Measurements from ENCODE around the gene DUOX2. TPM values are rescaled to one million over a fixed set of nuclear protein-coding genes. Genes with fewer than 3 reads are reported as not detected.

DUOX2 gene
- total RNA-seq, 1 donor from 2014 or later = not detected

- no peak for TF ChIP-seq EZH2phosphoT487 (IDR thresholded peaks at IDR 0.05)
- TF ChIP-seq, protein P1, sequence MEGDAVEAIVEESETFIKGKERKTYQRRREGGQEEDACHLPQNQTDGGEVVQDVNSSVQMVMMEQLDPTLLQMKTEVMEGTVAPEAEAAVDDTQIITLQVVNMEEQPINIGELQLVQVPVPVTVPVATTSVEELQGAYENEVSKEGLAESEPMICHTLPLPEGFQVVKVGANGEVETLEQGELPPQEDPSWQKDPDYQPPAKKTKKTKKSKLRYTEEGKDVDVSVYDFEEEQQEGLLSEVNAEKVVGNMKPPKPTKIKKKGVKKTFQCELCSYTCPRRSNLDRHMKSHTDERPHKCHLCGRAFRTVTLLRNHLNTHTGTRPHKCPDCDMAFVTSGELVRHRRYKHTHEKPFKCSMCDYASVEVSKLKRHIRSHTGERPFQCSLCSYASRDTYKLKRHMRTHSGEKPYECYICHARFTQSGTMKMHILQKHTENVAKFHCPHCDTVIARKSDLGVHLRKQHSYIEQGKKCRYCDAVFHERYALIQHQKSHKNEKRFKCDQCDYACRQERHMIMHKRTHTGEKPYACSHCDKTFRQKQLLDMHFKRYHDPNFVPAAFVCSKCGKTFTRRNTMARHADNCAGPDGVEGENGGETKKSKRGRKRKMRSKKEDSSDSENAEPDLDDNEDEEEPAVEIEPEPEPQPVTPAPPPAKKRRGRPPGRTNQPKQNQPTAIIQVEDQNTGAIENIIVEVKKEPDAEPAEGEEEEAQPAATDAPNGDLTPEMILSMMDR (IDR thresholded peaks at IDR 0.05) = no peak
- TF ChIP-seq EZH2 (IDR thresholded peaks at IDR 0.05) = no peak
- H3K4me3 Mint-ChIP-seq = no peak overlapping the region
Observed at GRCh38 chr15:45093622-45094357, 20.2 kb downstream of the DUOX2 start.

DNA sequence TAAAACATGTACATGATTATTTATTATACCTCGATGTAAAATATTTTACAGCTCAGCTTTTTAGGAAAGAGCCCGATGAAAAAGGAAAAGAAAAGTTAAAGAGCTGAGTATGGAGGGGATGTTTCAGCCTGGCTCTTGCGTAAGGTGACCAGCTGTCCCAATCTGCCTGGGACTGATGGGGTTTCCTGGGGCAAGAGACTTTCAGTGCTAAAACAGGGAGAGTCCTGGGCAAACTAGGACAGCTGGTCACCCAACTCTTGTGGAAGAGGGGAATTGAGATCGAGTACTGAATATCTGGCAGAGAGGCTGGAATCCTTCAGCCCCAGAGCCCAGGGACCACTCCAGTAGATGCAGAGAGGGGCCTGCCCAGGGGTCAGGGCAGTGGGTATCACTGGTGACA is 21.0 kb downstream of the DUOX2 start:
- no peaks in the 10 kb centered on the region for H3K4me1 Mint-ChIP-seq

More at GRCh38 chr15:45093622-45094357, 20.2 kb downstream of the DUOX2 start:
- no peak for DNase-seq (ENCODE audit: low spot score)
- H3K4me1 Mint-ChIP-seq = no peaks in the 10 kb centered on the region
- no peak overlapping the region for H3K4me2 ChIP-seq
- no peaks in the 10 kb centered on the region for H3K36me3 ChIP-seq
- H3K9me3 Mint-ChIP-seq = peaks cover 3% of the 10 kb centered on the region
- no peaks in the 10 kb centered on the region for H4K20me1 ChIP-seq (ENCODE audit: low read depth)
- no peak overlapping the region for H3K9ac ChIP-seq
- H3K79me2 ChIP-seq (ENCODE audit: low read depth) = no peaks in the 10 kb centered on the region
- no peaks in the 10 kb centered on the region for H3F3A ChIP-seq (ENCODE audit: low read depth)
- H3K27ac Mint-ChIP-seq = no peak overlapping the region
- H3K27ac ChIP-seq = no peak overlapping the region
- peaks cover 12% of the 10 kb centered on the region for H3K27me3 ChIP-seq
- H2AFZ ChIP-seq (replicated peaks) = no peak overlapping the region
- H3K36me3 Mint-ChIP-seq = no peaks in the 10 kb centered on the region
- H3K27me3 Mint-ChIP-seq (ENCODE audit: insufficient read depth, low read depth) = peaks cover 10% of the 10 kb centered on the region
- no peaks in the 10 kb centered on the region for H3K4me1 ChIP-seq
- H3K4me3 ChIP-seq = no peak overlapping the region
- no peaks in the 10 kb centered on the region for H3K9me3 ChIP-seq (ENCODE audit: low read depth)

GRCh38 chr15:45091576-45091975 is 22.4 kb downstream of the DUOX2 start:
- Histone ChIP-seq H3K27ac (no peak overlapping the region), H3K9me3 (ENCODE audit: low read depth) (no peaks in the 10 kb centered on the region)

More for the DNA sequence above, 21.0 kb downstream of the DUOX2 start:
- H3K9ac ChIP-seq = no peak overlapping the region
- H2AFZ ChIP-seq (replicated peaks) = no peak overlapping the region
- no peaks in the 10 kb centered on the region for H3K36me3 Mint-ChIP-seq
- H3K36me3 ChIP-seq = no peaks in the 10 kb centered on the region
- H3K9me3 ChIP-seq (ENCODE audit: low read depth) = no peaks in the 10 kb centered on the region
- H3K27me3 ChIP-seq = peaks cover 12% of the 10 kb centered on the region
- no peak overlapping the region for H3K4me2 ChIP-seq
- no peaks in the 10 kb centered on the region for H3K4me1 ChIP-seq
- no peaks in the 10 kb centered on the region for H3K9me3 Mint-ChIP-seq
- no peak overlapping the region for H3K4me3 ChIP-seq
- no peaks in the 10 kb centered on the region for H3K79me2 ChIP-seq (ENCODE audit: low read depth)
- no peaks in the 10 kb centered on the region for H4K20me1 ChIP-seq (ENCODE audit: low read depth)
- H3K27ac Mint-ChIP-seq = no peak overlapping the region
- no peak for DNase-seq (ENCODE audit: low spot score)
- H3K27me3 Mint-ChIP-seq (ENCODE audit: insufficient read depth, low read depth) = peaks cover 10% of the 10 kb centered on the region
- H3K4me3 Mint-ChIP-seq = no peak overlapping the region
- no peaks in the 10 kb centered on the region for H3F3A ChIP-seq (ENCODE audit: low read depth)
- no peak overlapping the region for H3K27ac ChIP-seq
- TF ChIP-seq, protein P1 (IDR thresholded peaks at IDR 0.05) = no peak
- TF ChIP-seq EZH2 (IDR thresholded peaks at IDR 0.05) = no peak
- no peak for TF ChIP-seq EZH2phosphoT487 (IDR thresholded peaks at IDR 0.05)

More at GRCh38 chr15:45091576-45091975, 22.4 kb downstream of the DUOX2 start:
- Histone ChIP-seq H3K36me3 (no peaks in the 10 kb centered on the region), H3K4me1 (no peaks in the 10 kb centered on the region), H2AFZ (replicated peaks) (no peak overlapping the region), H4K20me1 (ENCODE audit: low read depth) (no peaks in the 10 kb centered on the region), H3K79me2 (ENCODE audit: low read depth) (no peaks in the 10 kb centered on the region), H3F3A (ENCODE audit: low read depth) (no peaks in the 10 kb centered on the region), H3K27me3 (peaks cover 12% of the 10 kb centered on the region), H3K4me3 (no peak overlapping the region), H3K4me2 (no peak overlapping the region), H3K9ac (no peak overlapping the region)
- TF ChIP-seq EZH2phosphoT487 (IDR thresholded peaks at IDR 0.05) (no peak), EZH2 (IDR thresholded peaks at IDR 0.05) (no peak)
- TF ChIP-seq, protein P1 (IDR thresholded peaks at IDR 0.05) = no peak
- Mint-ChIP-seq H3K4me3 (no peak overlapping the region), H3K4me1 (no peaks in the 10 kb centered on the region), H3K9me3 (no peaks in the 10 kb centered on the region), H3K27ac (no peak overlapping the region), H3K27me3 (ENCODE audit: insufficient read depth, low read depth) (peaks cover 8% of the 10 kb centered on the region), H3K36me3 (no peaks in the 10 kb centered on the region)
- DNase-seq (ENCODE audit: low spot score) = no peak
